WTC11 (cell line): Measurements from ENCODE around the gene PURB.

Experiments used
- E2F1 ChIP-seq: sonication (generic); formaldehyde crosslinking; IDR thresholded peaks from 2 replicates; pipeline ENCODE4 v1.8.0; 2022; ENCODE audit warnings: mild to moderate bottlenecking, missing genetic modification reagents
- E2F5 ChIP-seq: sonication (generic); formaldehyde crosslinking; IDR thresholded peaks from 2 replicates; pipeline ENCODE4 v1.8.1; 2022; ENCODE audit warnings: mild to moderate bottlenecking, moderate library complexity, missing genetic modification reagents
- ESRRA ChIP-seq: sonication (generic); formaldehyde crosslinking; IDR thresholded peaks from 2 replicates; pipeline ENCODE4 v1.8.1; 2022; ENCODE audit warnings: mild to moderate bottlenecking, missing genetic modification reagents, borderline replicate concordance
- FOXP4 ChIP-seq: sonication (generic); formaldehyde crosslinking; IDR thresholded peaks from 2 replicates; pipeline ENCODE4 v1.8.0; 2022; ENCODE audit warnings: mild to moderate bottlenecking, missing genetic modification reagents
- KAT7 ChIP-seq: sonication (generic); formaldehyde crosslinking; IDR thresholded peaks from 2 replicates; pipeline ENCODE4 v1.8.1; 2023; ENCODE audit warnings: missing genetic modification reagents, mild to moderate bottlenecking, borderline replicate concordance
- SMAD3 ChIP-seq: sonication (generic); formaldehyde crosslinking; IDR thresholded peaks from 2 replicates; pipeline ENCODE4 v1.8.0; 2022; ENCODE audit warnings: missing genetic modification reagents, mild to moderate bottlenecking, borderline replicate concordance
- TCF7 ChIP-seq: sonication (generic); formaldehyde crosslinking; IDR thresholded peaks from 2 replicates; pipeline ENCODE4 v1.8.0; 2022; ENCODE audit warnings: mild to moderate bottlenecking, low read depth, missing genetic modification reagents, moderate library complexity
- USF2 ChIP-seq: sonication (generic); formaldehyde crosslinking; IDR thresholded peaks from 2 replicates; pipeline ENCODE4 v1.8.1; 2023; ENCODE audit warnings: mild to moderate bottlenecking, missing genetic modification reagents, moderate library complexity
- ZBTB21 ChIP-seq: sonication (generic); formaldehyde crosslinking; IDR thresholded peaks from 2 replicates; pipeline ENCODE4 v1.8.1; 2023; ENCODE audit warnings: mild to moderate bottlenecking, missing genetic modification reagents, borderline replicate concordance
- ZNF423 ChIP-seq: fragments of 250-450 bp; sonication (Bioruptor Pico); IDR thresholded peaks from 2 replicates; pipeline ENCODE4 v2.1.2; 2022; ENCODE audit warnings: mild to moderate bottlenecking, moderate library complexity
- TF ChIP-seq, protein P1 (sequence below): sonication (generic); formaldehyde crosslinking; IDR thresholded peaks from 2 replicates; pipeline ENCODE4 v1.8.1; 2023; ENCODE audit warnings: mild to moderate bottlenecking, missing genetic modification reagents
- TF ChIP-seq, protein P2 (sequence below): sonication (generic); formaldehyde crosslinking; IDR thresholded peaks from 2 replicates; pipeline ENCODE4 v1.8.0; 2022; ENCODE audit warnings: mild to moderate bottlenecking, missing genetic modification reagents
- TF ChIP-seq, protein P3 (sequence below): fragments of 200-600 bp; IDR thresholded peaks from 2 replicates; pipeline ENCODE4 v1.8.0; 2022; ENCODE audit warnings: antibody characterized with exemption
- TF ChIP-seq, protein P4 (sequence below): sonication (generic); formaldehyde crosslinking; IDR thresholded peaks from 2 replicates; pipeline ENCODE4 v1.8.1; 2022; ENCODE audit warnings: low read depth, mild to moderate bottlenecking, moderate library complexity, missing genetic modification reagents, borderline replicate concordance

GRCh38 chr7:44898039-44898438 is 12.7 kb upstream of the PURB start:
- TF ChIP-seq, protein P1, sequence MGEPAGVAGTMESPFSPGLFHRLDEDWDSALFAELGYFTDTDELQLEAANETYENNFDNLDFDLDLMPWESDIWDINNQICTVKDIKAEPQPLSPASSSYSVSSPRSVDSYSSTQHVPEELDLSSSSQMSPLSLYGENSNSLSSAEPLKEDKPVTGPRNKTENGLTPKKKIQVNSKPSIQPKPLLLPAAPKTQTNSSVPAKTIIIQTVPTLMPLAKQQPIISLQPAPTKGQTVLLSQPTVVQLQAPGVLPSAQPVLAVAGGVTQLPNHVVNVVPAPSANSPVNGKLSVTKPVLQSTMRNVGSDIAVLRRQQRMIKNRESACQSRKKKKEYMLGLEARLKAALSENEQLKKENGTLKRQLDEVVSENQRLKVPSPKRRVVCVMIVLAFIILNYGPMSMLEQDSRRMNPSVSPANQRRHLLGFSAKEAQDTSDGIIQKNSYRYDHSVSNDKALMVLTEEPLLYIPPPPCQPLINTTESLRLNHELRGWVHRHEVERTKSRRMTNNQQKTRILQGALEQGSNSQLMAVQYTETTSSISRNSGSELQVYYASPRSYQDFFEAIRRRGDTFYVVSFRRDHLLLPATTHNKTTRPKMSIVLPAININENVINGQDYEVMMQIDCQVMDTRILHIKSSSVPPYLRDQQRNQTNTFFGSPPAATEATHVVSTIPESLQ: no peak
- TF ChIP-seq, protein P2, sequence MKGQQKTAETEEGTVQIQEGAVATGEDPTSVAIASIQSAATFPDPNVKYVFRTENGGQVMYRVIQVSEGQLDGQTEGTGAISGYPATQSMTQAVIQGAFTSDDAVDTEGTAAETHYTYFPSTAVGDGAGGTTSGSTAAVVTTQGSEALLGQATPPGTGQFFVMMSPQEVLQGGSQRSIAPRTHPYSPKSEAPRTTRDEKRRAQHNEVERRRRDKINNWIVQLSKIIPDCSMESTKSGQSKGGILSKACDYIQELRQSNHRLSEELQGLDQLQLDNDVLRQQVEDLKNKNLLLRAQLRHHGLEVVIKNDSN (CRISPR knock-in tag): no peak
- TF ChIP-seq SMAD3 (CRISPR knock-in tag) (no peak), ESRRA (CRISPR knock-in tag) (no peak), ZBTB21 (CRISPR knock-in tag) (no peak), KAT7 (CRISPR knock-in tag) (no peak), ZNF423 (CRISPR knock-in tag) (no peak), E2F5 (CRISPR knock-in tag) (no peak), E2F1 (no peak), FOXP4 (no peak), USF2 (CRISPR knock-in tag) (no peak), TCF7 (no peak)
- TF ChIP-seq, protein P3, sequence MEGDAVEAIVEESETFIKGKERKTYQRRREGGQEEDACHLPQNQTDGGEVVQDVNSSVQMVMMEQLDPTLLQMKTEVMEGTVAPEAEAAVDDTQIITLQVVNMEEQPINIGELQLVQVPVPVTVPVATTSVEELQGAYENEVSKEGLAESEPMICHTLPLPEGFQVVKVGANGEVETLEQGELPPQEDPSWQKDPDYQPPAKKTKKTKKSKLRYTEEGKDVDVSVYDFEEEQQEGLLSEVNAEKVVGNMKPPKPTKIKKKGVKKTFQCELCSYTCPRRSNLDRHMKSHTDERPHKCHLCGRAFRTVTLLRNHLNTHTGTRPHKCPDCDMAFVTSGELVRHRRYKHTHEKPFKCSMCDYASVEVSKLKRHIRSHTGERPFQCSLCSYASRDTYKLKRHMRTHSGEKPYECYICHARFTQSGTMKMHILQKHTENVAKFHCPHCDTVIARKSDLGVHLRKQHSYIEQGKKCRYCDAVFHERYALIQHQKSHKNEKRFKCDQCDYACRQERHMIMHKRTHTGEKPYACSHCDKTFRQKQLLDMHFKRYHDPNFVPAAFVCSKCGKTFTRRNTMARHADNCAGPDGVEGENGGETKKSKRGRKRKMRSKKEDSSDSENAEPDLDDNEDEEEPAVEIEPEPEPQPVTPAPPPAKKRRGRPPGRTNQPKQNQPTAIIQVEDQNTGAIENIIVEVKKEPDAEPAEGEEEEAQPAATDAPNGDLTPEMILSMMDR: no peak
- TF ChIP-seq, protein P4, sequence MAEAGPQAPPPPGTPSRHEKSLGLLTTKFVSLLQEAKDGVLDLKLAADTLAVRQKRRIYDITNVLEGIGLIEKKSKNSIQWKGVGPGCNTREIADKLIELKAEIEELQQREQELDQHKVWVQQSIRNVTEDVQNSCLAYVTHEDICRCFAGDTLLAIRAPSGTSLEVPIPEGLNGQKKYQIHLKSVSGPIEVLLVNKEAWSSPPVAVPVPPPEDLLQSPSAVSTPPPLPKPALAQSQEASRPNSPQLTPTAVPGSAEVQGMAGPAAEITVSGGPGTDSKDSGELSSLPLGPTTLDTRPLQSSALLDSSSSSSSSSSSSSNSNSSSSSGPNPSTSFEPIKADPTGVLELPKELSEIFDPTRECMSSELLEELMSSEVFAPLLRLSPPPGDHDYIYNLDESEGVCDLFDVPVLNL (CRISPR knock-in tag): no peak
